Activated naive CD4-positive, alpha-beta T cell treated with anti-CD3 and anti-CD28 coated beads, Interleukin-2, amount 10 ng/mL, durations not matched to agents 7 days and 5 days (primary cell): ENCODE results near the gene USH2A.

Source experiments
- CTCF ChIA-PET: fragments of 350-600 bp; sonication (Branson Sonifier 250); formaldehyde crosslinking; loops from one replicate; lab custom pipeline; 2021; ENCODE audit warnings: antibody characterized with exemption; lab: Charles Lee
- DNase-seq: peaks from one replicate; pipeline ENCODE4 v3.0.0-alpha.2; 2020
- H3K27ac Mint-ChIP-seq: one replicate; pipeline ENCODE4 v1.8.0; 2021; ENCODE audit warnings: mild to moderate bottlenecking, moderate library complexity, mixed read lengths
- H3K27me3 Mint-ChIP-seq: one replicate; pipeline ENCODE4 v1.8.0; 2021; ENCODE audit warnings: mild to moderate bottlenecking, mixed read lengths
- H3K36me3 Mint-ChIP-seq: one replicate; pipeline ENCODE4 v1.8.0; 2021; ENCODE audit warnings: mixed read lengths
- H3K4me1 Mint-ChIP-seq: one replicate; pipeline ENCODE4 v1.8.0; 2021; ENCODE audit warnings: mixed read lengths
- H3K4me3 Mint-ChIP-seq: one replicate; pipeline ENCODE4 v1.8.0; 2021; ENCODE audit warnings: mild to moderate bottlenecking, moderate library complexity, mixed read lengths
- H3K9me3 Mint-ChIP-seq: one replicate; pipeline ENCODE4 v1.8.0; 2021; ENCODE audit warnings: mixed read lengths

Gene USH2A

DNA sequence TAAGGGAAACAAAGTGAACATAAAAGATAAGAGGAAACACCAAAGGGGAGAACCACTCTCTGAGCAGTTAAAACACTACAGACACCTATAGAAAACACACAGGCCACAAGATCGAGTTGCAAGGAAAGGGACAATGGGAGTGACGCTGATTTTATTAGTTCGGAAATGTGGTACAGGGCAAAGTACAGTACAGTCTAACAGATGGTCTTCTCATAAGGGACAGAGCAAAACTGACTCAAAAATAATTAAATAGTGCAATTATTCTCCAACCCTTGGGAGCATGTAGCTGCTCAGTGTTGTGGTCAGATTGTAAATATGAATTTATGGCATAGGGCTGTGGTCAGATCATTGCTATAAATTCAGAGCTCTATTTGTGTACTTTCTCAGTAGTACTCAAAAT lies 352.0 kb downstream of the USH2A start:
- CTCF ChIA-PET = no interaction called here
- DNase-seq = no peak
- H3K4me3 Mint-ChIP-seq = no peak overlapping the region
- peaks cover 6% of the 10 kb centered on the region for H3K9me3 Mint-ChIP-seq
- H3K36me3 Mint-ChIP-seq = no peaks in the 10 kb centered on the region
- no peaks in the 10 kb centered on the region for H3K4me1 Mint-ChIP-seq
- no peak overlapping the region for H3K27ac Mint-ChIP-seq
- no peaks in the 10 kb centered on the region for H3K27me3 Mint-ChIP-seq

GRCh38 chr1:216064643-216065042 lies 358.6 kb downstream of the USH2A start:
- Mint-ChIP-seq H3K4me3 (no peak overlapping the region), H3K27me3 (no peaks in the 10 kb centered on the region), H3K4me1 (no peaks in the 10 kb centered on the region), H3K36me3 (no peaks in the 10 kb centered on the region), H3K9me3 (peaks cover 8% of the 10 kb centered on the region), H3K27ac (no peak overlapping the region)
- no peak for DNase-seq
- CTCF ChIA-PET = no interaction called here

GRCh38 chr1:216057947-216058346 lies 365.3 kb downstream of the USH2A start:
- no peaks in the 10 kb centered on the region for H3K9me3 Mint-ChIP-seq
- no peaks in the 10 kb centered on the region for H3K4me1 Mint-ChIP-seq
- no peaks in the 10 kb centered on the region for H3K27me3 Mint-ChIP-seq
- H3K4me3 Mint-ChIP-seq = no peak overlapping the region
- H3K27ac Mint-ChIP-seq = no peak overlapping the region
- CTCF ChIA-PET = no interaction called here
- DNase-seq = no peak
- no peaks in the 10 kb centered on the region for H3K36me3 Mint-ChIP-seq

GRCh38 chr1:216057063-216057462 lies 366.2 kb downstream of the USH2A start:
- CTCF ChIA-PET = no interaction called here
- no peaks in the 10 kb centered on the region for H3K36me3 Mint-ChIP-seq
- H3K27me3 Mint-ChIP-seq = no peaks in the 10 kb centered on the region
- no peaks in the 10 kb centered on the region for H3K4me1 Mint-ChIP-seq
- DNase-seq = no peak
- no peaks in the 10 kb centered on the region for H3K9me3 Mint-ChIP-seq
- no peak overlapping the region for H3K27ac Mint-ChIP-seq
- no peak overlapping the region for H3K4me3 Mint-ChIP-seq

DNA sequence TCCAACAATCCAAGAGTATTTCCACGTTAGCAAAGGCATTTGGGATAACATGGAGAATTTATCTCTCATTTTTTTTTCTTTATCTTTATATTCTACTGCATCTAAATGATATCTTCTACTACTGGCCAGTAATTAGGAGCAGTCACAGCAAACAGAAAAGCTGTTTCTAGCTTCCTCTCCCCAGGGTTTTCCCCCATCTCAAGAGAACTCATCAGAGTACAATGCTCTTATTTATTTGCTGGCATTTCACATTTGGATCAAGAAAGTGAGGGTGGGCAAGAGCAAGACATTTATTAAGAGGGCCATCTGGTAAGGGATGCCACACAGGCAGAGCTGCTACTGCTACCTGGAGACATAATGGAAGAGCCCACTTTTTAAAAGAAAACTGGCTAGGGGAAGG lies 368.2 kb downstream of the USH2A start:
- Mint-ChIP-seq H3K27ac (no peak overlapping the region), H3K4me1 (no peaks in the 10 kb centered on the region), H3K9me3 (peaks cover 8% of the 10 kb centered on the region), H3K27me3 (no peaks in the 10 kb centered on the region), H3K4me3 (no peak overlapping the region), H3K36me3 (no peaks in the 10 kb centered on the region)
- DNase-seq = no peak
- CTCF ChIA-PET = no interaction called here

DNA sequence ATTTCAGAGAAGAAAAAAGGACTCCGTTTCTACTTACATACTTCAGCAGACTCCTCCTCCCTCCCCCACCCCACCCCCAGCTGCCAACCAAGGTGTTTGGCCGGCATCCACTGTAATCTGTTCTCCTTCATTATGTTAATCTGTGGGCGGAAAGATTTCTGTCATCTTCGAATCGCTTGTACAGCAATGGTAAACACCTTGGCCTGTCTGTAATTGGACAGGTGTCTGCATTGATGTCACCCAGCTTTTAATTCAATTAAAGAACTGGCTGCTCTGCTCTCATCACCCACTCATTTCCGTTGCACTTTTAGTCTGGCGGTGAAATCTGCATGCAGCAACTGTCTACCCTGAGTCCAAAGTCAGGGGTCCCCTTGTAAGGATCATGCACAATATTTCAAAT lies 368.6 kb downstream of the USH2A start:
- Mint-ChIP-seq H3K9me3 (peaks cover 8% of the 10 kb centered on the region), H3K27ac (no peak overlapping the region), H3K4me3 (no peak overlapping the region), H3K27me3 (no peaks in the 10 kb centered on the region), H3K4me1 (no peaks in the 10 kb centered on the region), H3K36me3 (no peaks in the 10 kb centered on the region)
- DNase-seq = no peak
- CTCF ChIA-PET = no interaction called here

- DNase-seq = no peak
- peaks cover 16% of the 10 kb centered on the region for H3K9me3 Mint-ChIP-seq
- CTCF ChIA-PET = no interaction called here
- H3K27me3 Mint-ChIP-seq = no peaks in the 10 kb centered on the region
- no peak overlapping the region for H3K4me3 Mint-ChIP-seq
- H3K27ac Mint-ChIP-seq = no peak overlapping the region
- no peaks in the 10 kb centered on the region for H3K4me1 Mint-ChIP-seq
- no peaks in the 10 kb centered on the region for H3K36me3 Mint-ChIP-seq
These were observed 372.2 kb downstream of the USH2A start for GRCh38 chr1:216051071-216051470.

DNA sequence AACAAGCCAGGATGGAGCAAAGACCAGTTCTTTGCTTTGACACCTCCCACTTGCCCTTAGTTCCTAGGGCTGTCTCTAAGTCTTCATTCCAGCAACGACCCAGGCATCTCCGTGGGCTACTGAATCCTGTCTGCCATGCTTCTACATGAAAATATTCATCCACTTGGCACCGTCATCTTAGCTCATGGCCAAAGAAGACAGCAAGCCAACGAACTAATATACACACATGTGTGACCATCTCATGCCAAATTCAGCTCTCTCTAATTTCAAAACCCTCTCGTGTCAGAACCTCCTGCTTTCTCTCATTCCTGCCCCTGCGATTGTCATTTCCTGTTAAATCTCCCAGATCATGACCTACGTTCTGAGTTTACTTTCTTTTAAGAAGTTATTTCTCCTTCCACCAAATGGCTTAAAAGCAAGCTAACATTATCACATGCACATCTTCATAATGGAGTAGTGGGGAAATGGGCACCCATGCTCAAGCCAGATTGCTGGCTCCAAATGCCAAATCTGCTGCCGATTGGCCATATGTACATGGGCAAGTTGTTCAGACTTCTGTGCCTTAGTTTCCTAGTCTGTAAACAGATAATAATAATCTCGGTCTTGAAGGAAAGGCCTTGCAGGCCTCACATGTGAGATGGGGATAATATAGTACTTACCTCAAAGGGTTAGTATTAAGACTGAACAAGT lies 373.4 kb downstream of the USH2A start:
- H3K4me3 Mint-ChIP-seq = no peak overlapping the region
- H3K27me3 Mint-ChIP-seq = no peaks in the 10 kb centered on the region
- no peak overlapping the region for H3K27ac Mint-ChIP-seq
- CTCF ChIA-PET = no interaction called here
- H3K4me1 Mint-ChIP-seq = no peaks in the 10 kb centered on the region
- peaks cover 16% of the 10 kb centered on the region for H3K9me3 Mint-ChIP-seq
- no peak for DNase-seq
- no peaks in the 10 kb centered on the region for H3K36me3 Mint-ChIP-seq

DNA sequence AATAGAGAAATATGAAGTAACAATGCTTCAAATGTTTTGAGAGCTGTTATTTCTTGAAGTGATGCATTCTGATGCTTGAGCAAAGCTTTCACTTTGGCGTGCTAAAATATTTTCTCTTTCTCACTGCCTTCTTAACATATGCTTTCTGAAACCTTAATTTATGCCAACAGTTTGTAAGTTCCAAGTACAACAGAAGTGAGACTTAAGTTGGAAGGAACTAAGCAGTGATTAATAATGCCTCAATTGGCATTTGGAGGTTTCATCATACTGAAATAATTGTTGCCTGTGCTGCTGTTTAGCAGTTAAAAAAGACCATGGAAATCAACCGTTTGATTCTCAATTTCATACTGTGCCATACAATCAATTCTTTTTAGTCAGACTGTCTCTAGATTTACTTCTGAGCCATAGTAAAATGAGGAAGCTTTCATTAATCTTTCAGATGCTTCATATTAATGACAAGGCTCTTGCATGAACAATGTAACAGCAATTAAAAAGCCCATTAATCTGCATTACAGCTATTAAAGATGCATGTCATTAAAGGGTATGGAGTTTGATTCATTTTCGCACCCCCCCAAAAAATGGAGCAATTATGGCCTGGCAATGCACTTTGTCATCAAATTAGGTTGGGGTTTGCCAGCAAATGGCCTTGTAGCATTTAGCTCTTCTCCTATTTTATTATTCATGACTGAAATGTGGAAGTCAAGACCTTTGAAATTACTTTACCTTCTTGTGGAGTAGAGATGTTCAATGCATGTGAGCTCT lies 375.3 kb downstream of the USH2A start:
- CTCF ChIA-PET = no interaction called here
- Mint-ChIP-seq H3K27me3 (no peaks in the 10 kb centered on the region), H3K36me3 (no peaks in the 10 kb centered on the region), H3K27ac (no peak overlapping the region), H3K4me1 (no peaks in the 10 kb centered on the region), H3K4me3 (no peak overlapping the region), H3K9me3 (peaks cover 16% of the 10 kb centered on the region)
- DNase-seq = no peak

GRCh38 chr1:216046336-216046735 lies 376.9 kb downstream of the USH2A start:
- Mint-ChIP-seq H3K27me3 (no peaks in the 10 kb centered on the region), H3K4me3 (no peak overlapping the region), H3K4me1 (no peaks in the 10 kb centered on the region), H3K27ac (no peak overlapping the region), H3K36me3 (no peaks in the 10 kb centered on the region), H3K9me3 (peaks cover 13% of the 10 kb centered on the region)
- DNase-seq = no peak
- CTCF ChIA-PET = no interaction called here

- no peak for DNase-seq
- CTCF ChIA-PET = no interaction called here
- Mint-ChIP-seq H3K27me3 (no peaks in the 10 kb centered on the region), H3K4me1 (no peaks in the 10 kb centered on the region), H3K27ac (no peak overlapping the region), H3K4me3 (no peak overlapping the region), H3K9me3 (peaks cover 8% of the 10 kb centered on the region), H3K36me3 (no peaks in the 10 kb centered on the region)
These were observed 377.8 kb downstream of the USH2A start for GRCh38 chr1:216045400-216045799.

GRCh38 chr1:216044538-216044937 lies 378.7 kb downstream of the USH2A start:
- H3K27ac Mint-ChIP-seq = no peak overlapping the region
- no peaks in the 10 kb centered on the region for H3K4me1 Mint-ChIP-seq
- no peaks in the 10 kb centered on the region for H3K36me3 Mint-ChIP-seq
- CTCF ChIA-PET = no interaction called here
- H3K27me3 Mint-ChIP-seq = no peaks in the 10 kb centered on the region
- H3K4me3 Mint-ChIP-seq = no peak overlapping the region
- peaks cover 10% of the 10 kb centered on the region for H3K9me3 Mint-ChIP-seq
- DNase-seq = no peak

GRCh38 chr1:216034506-216034905 lies 388.7 kb downstream of the USH2A start:
- no peaks in the 10 kb centered on the region for H3K27me3 Mint-ChIP-seq
- no peak overlapping the region for H3K4me3 Mint-ChIP-seq
- no peak overlapping the region for H3K27ac Mint-ChIP-seq
- no peaks in the 10 kb centered on the region for H3K9me3 Mint-ChIP-seq
- no peaks in the 10 kb centered on the region for H3K4me1 Mint-ChIP-seq
- DNase-seq = no peak
- CTCF ChIA-PET = no interaction called here
- no peaks in the 10 kb centered on the region for H3K36me3 Mint-ChIP-seq

DNA sequence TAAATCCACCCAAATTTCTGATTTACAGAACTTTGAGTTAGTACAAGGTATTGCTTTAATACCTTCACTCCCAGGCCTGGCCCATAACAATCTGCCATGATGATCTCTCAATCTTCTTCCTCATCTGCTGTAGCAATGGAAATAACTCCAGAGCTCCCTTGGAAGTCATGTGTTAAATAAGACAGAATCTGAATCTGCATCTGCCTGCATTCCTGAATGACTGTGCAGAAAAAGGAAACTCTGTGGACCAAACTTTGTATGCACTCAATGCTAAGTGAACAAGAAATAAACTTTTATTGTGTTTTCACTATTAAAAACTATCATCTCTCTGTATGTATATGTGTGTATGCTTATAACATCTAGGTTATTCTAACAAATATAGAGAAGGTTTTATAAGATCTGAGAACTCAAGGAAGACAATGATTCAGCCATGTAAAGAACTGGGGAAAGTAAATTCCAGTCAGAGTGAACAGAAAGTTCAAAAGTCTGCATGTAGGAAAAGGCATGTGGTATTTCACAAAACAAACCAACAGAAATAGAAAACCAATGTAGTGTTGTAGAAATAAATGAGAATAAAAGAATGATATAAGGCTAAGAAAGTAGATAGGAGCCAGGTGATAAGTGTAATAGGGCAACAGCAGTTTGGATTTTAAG lies 390.2 kb downstream of the USH2A start:
- no peak for DNase-seq
- H3K4me1 Mint-ChIP-seq = no peaks in the 10 kb centered on the region
- CTCF ChIA-PET = no interaction called here
- no peak overlapping the region for H3K4me3 Mint-ChIP-seq
- H3K36me3 Mint-ChIP-seq = no peaks in the 10 kb centered on the region
- H3K27me3 Mint-ChIP-seq = no peaks in the 10 kb centered on the region
- no peak overlapping the region for H3K27ac Mint-ChIP-seq
- H3K9me3 Mint-ChIP-seq = no peaks in the 10 kb centered on the region

DNA sequence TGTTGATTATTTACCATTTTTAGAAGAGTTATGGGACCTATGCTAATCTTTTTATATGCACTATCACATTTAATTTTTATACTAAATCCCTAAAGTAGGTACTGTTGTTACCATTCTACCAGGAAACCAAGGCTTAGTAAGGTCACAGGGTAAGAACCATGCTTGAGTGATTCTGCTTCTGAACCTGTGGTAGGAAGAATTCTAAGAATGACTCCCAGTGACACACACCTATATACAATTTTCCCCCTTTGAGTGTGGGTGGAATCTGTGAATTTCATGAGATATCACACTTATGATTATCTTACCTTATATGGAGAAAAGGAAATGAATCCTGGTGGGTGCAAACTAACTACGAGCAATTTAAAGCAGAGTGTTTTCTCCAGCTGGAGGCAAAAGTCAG lies 391.0 kb downstream of the USH2A start:
- Mint-ChIP-seq H3K27ac (no peak overlapping the region), H3K36me3 (no peaks in the 10 kb centered on the region), H3K4me3 (no peak overlapping the region), H3K9me3 (no peaks in the 10 kb centered on the region), H3K27me3 (no peaks in the 10 kb centered on the region), H3K4me1 (no peaks in the 10 kb centered on the region)
- no peak for DNase-seq
- CTCF ChIA-PET = no interaction called here
